NK-92 (cell line): ENCODE results near the gene SDHC.
A peak's percentile ranks its signal among the peaks of the same experiment; 100 is the strongest.

Experiments used
- DNase-seq: peaks from one replicate; lab custom pipeline; 2025; ENCODE audit not compliant: unreplicated experiment; lab: John Stamatoyannopoulos, UW

The SDHC gene, protein sequence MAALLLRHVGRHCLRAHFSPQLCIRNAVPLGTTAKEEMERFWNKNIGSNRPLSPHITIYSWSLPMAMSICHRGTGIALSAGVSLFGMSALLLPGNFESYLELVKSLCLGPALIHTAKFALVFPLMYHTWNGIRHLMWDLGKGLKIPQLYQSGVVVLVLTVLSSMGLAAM

GRCh38 chr1:161314201-161314981 is at the start of gene SDHC:
SDHC (plus strand) TSS chr1:161314381; CDS start chr1:161314406, 25 bp downstream.
- peak; percentile 33 for DNase-seq

- no peak for DNase-seq
Observed at GRCh38 chr1:161265305-161265704, 48.9 kb upstream of the SDHC start.

DNA sequence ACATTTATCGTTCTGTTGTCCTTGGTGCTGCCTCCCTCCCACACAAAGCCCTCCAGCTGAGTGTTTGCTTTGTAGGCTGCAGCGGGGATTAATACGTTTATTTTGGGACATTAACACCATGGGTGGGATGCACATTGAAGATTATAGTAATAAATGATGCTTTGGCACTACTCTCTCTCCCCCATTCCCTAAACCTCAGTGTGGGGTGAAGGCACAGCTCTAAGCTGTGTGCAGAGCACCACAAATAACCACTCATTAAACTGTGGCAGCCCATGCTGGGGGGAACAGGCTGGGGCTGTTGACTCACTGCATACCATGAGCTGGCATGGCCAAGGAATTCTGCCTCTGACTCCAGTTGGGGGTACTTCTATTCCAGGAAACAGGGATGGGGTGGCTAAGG is 48.0 kb upstream of the SDHC start:
- DNase-seq = no peak

DNA sequence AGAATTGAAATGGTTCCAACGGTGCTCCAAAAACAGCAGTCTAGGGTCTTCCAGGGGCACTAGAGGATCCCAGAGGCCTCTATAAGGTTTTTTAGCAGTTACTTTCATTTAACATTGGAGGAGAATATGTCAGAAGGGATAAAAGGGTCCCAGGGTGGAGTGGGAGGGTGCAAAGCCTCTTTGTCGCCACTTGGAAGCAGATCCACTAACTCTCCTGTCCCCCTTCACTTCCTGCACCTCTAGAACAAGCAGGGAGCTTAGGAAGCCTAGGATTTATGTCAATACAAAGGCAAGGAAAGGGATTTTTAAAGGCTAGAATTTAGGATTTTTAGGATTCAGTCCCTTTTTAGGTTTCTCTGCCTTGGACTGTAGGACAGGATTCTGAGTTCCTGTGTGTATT is 47.3 kb upstream of the SDHC start:
- DNase-seq = no peak

DNA sequence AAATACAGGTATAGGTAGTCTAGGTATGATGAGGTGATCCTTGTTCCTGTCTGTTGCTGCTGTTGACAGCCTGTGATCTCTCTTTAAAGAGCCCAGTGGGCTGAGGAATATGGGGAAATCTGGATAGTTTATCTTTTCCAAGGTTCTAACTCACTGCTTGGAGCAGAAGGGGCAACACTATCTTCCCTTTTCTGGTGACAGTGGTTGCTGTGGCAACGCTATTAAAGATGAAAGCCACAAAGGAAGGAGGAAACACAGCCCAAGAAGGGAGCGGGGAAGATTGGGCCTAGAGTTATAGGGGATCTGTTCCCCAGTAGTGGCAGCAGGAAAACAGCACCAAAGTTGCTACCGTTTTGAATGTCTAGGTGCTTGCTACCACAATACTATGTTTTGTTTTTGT is 46.9 kb upstream of the SDHC start:
- no peak for DNase-seq

GRCh38 chr1:161273402-161273801 is 40.8 kb upstream of the SDHC start:
- no peak for DNase-seq

GRCh38 chr1:161274874-161275273 is 39.3 kb upstream of the SDHC start:
- no peak for DNase-seq

GRCh38 chr1:161282991-161283390 is 31.2 kb upstream of the SDHC start:
- no peak for DNase-seq

DNA sequence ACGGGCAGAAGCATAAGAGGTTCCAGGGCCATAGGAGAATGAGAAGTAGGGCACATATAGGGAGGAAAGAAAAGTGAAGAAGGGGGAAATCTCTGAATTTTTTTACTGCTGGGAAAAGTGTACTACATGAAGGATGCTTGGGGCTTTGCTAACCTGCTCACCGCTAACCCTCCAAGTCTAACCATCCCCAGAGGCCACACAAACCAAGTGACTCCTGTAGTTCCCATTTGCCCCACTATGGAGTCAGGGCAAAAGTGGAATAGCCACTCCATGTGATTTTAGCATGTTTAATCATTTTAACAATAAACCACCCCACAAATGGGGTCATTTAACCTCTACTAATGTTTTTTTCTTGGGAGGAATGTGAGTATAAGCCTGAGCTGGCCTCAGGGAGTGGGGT is 29.1 kb upstream of the SDHC start:
- DNase-seq = no peak

GRCh38 chr1:161285521-161285920 is 28.7 kb upstream of the SDHC start:
- no peak for DNase-seq

- DNase-seq = no peak
Observed at GRCh38 chr1:161287482-161288054, 26.6 kb upstream of the SDHC start.

- DNase-seq = no peak
Observed at GRCh38 chr1:161290779-161291178, 23.4 kb upstream of the SDHC start.

DNA sequence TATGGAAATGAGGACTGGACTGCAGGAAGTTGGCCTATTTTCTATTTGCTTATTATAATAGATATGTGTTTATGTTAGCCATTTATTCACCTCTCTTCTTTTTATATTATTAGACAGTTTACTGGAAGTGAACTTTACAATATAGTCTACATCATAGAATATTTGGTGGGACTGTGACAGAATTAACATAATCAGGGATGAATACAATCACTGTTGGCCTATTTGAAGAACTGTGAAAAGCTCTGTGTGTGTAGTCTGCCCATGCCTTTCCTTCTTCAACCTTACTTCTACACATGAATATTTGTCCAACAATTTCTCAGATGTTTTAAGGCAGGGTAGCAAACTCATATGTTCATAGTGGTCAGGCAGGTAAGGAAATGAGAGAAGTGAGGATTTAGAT is 16.8 kb upstream of the SDHC start:
- no peak for DNase-seq

GRCh38 chr1:161298116-161298515 is 16.1 kb upstream of the SDHC start:
- DNase-seq = no peak

- DNase-seq = no peak
Observed at GRCh38 chr1:161299347-161299746, 14.8 kb upstream of the SDHC start.

DNA sequence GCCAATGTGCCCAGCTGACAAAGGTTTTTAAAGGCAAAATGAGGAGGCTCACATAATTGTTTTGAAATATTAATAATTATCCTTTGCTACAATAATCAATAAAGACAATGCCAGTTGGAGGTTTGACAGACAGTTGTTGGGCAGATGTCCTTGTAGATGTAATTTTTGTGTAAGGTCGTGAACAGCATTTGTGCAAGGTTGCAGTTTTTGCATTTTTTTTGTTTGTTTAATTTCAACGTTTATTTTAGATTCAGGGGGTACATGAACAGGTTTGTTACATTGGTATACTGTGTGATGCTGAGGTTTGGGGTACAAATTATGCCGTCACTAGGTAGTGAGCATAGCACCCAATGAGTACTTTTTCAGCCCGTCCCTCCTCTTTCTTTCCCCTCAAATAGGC is 13.7 kb upstream of the SDHC start:
- no peak for DNase-seq

- DNase-seq = no peak
Observed at GRCh38 chr1:161304927-161305866, 9.0 kb upstream of the SDHC start.

DNA sequence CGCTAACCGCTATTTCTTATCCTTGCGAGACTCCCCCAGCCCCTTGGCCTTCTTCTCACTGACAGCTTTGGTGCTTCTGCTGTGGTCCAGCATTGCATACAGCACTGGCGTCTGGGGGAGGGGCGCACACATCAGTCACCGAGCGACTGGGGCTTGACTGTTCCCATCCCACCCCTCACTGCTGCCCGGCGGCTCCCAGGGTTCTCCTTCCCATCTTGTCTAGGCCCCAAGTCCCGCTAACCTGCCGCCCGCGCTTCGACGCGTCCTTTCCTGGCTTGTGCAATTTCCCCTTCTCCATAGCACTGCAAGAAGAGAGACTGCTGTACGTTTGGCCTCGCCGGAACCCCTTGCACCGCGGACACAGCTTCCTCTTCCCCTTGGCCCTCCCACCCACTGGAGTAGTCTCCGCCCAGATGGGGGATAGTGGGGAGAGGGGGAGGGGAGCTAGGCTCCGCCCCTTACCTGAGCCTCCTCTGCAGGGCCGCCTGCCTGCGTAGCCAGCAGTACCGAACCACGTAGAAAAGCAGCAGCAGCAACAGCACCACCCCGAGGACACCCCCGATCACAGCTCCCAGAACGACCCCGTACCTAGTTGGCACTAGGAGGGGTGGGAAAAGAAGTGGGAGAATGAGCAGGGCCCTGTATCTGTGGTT is 8.2 kb upstream of the SDHC start:
- DNase-seq = no peak

- DNase-seq = no peak
Observed at GRCh38 chr1:161307230-161307768, 6.9 kb upstream of the SDHC start.

GRCh38 chr1:161307892-161308638 is 6.1 kb upstream of the SDHC start:
- DNase-seq = no peak
